ENCODE measurements around the gene CSPG4. TPM values are rescaled to one million over a fixed set of nuclear protein-coding genes. Genes with fewer than 3 reads are reported as not detected.
"Not testable (repeated sequence)": the region's sequence is repeated elsewhere in the genome, so short reads cannot be mapped to it uniquely, and the experiment has no call there.

CSPG4 gene
- total RNA-seq, 1 donor from 2014 or later, result 0.41 TPM

- no peak for TF ChIP-seq CTCF (IDR thresholded peaks at IDR 0.05; ENCODE audit: unreplicated experiment)
- Mint-ChIP-seq H3K4me3 (ENCODE audit: low read depth) (no peak overlapping the region), H3K4me1 (ENCODE audit: low read depth) (peaks cover 3% of the 10 kb centered on the region), H3K27me3 (peaks cover 26% of the 10 kb centered on the region), H3K27ac (no peak overlapping the region), H3K36me3 (ENCODE audit: insufficient read depth) (no peaks in the 10 kb centered on the region), H3K9me3 (ENCODE audit: low read depth) (no peaks in the 10 kb centered on the region)
- no peak for DNase-seq (ENCODE audit: low spot score, unreplicated experiment)
Measured at GRCh38 chr15:75721480-75721922, 8.9 kb upstream of the CSPG4 start.

GRCh38 chr15:75720787-75721479 lies 8.3 kb upstream of the CSPG4 start:
- peak; percentile 42 for TF ChIP-seq CTCF (IDR thresholded peaks at IDR 0.05; ENCODE audit: unreplicated experiment)
- Mint-ChIP-seq H3K36me3 (ENCODE audit: insufficient read depth) (no peaks in the 10 kb centered on the region), H3K4me3 (ENCODE audit: low read depth) (no peak overlapping the region), H3K4me1 (ENCODE audit: low read depth) (peaks cover 3% of the 10 kb centered on the region), H3K27me3 (peaks cover 24% of the 10 kb centered on the region), H3K9me3 (ENCODE audit: low read depth) (no peaks in the 10 kb centered on the region), H3K27ac (no peak overlapping the region)
- no peak for DNase-seq (ENCODE audit: low spot score, unreplicated experiment)

GRCh38 chr15:75720297-75720696 lies 7.6 kb upstream of the CSPG4 start:
- no peak overlapping the region for H3K27ac Mint-ChIP-seq
- DNase-seq (ENCODE audit: low spot score, unreplicated experiment), result no peak
- no peaks in the 10 kb centered on the region for H3K9me3 Mint-ChIP-seq (ENCODE audit: low read depth)
- no peaks in the 10 kb centered on the region for H3K36me3 Mint-ChIP-seq (ENCODE audit: insufficient read depth)
- peaks cover 3% of the 10 kb centered on the region for H3K4me1 Mint-ChIP-seq (ENCODE audit: low read depth)
- no peak for TF ChIP-seq CTCF (IDR thresholded peaks at IDR 0.05; ENCODE audit: unreplicated experiment)
- H3K4me3 Mint-ChIP-seq (ENCODE audit: low read depth), result no peak overlapping the region
- H3K27me3 Mint-ChIP-seq, result peaks cover 24% of the 10 kb centered on the region

- Mint-ChIP-seq H3K4me3 (ENCODE audit: low read depth) (no peak overlapping the region), H3K27me3 (peaks cover 33% of the 10 kb centered on the region)
Measured at GRCh38 chr15:75718328-75718727, 5.7 kb upstream of the CSPG4 start.

GRCh38 chr15:75717001-75717400 lies 4.4 kb upstream of the CSPG4 start:
- H3K27ac Mint-ChIP-seq; H3K4me3 Mint-ChIP-seq (ENCODE audit: low read depth); H3K4me1 Mint-ChIP-seq (ENCODE audit: low read depth); H3K36me3 Mint-ChIP-seq (ENCODE audit: insufficient read depth); H3K9me3 Mint-ChIP-seq (ENCODE audit: low read depth); DNase-seq (ENCODE audit: low spot score, unreplicated experiment): not testable (repeated sequence)
- peaks cover 33% of the 10 kb centered on the region for H3K27me3 Mint-ChIP-seq

More at GRCh38 chr15:75718328-75718727, 5.7 kb upstream of the CSPG4 start:
- no peaks in the 10 kb centered on the region for H3K4me1 Mint-ChIP-seq (ENCODE audit: low read depth)
- no peaks in the 10 kb centered on the region for H3K9me3 Mint-ChIP-seq (ENCODE audit: low read depth)
- no peak overlapping the region for H3K27ac Mint-ChIP-seq
- no peak for DNase-seq (ENCODE audit: low spot score, unreplicated experiment)
- H3K36me3 Mint-ChIP-seq (ENCODE audit: insufficient read depth), result no peaks in the 10 kb centered on the region
- TF ChIP-seq CTCF (IDR thresholded peaks at IDR 0.05; ENCODE audit: unreplicated experiment), result no peak

- H3K27ac Mint-ChIP-seq; H3K9me3 Mint-ChIP-seq (ENCODE audit: low read depth); H3K4me3 Mint-ChIP-seq (ENCODE audit: low read depth); DNase-seq (ENCODE audit: low spot score, unreplicated experiment); H3K4me1 Mint-ChIP-seq (ENCODE audit: low read depth); H3K36me3 Mint-ChIP-seq (ENCODE audit: insufficient read depth): not testable (repeated sequence)
- H3K27me3 Mint-ChIP-seq, result peaks cover 33% of the 10 kb centered on the region
Measured at GRCh38 chr15:75716249-75716950, 3.8 kb upstream of the CSPG4 start.

- not testable (repeated sequence) for H3K36me3 Mint-ChIP-seq (ENCODE audit: insufficient read depth); DNase-seq (ENCODE audit: low spot score, unreplicated experiment); H3K9me3 Mint-ChIP-seq (ENCODE audit: low read depth); H3K4me3 Mint-ChIP-seq (ENCODE audit: low read depth); H3K27ac Mint-ChIP-seq; H3K4me1 Mint-ChIP-seq (ENCODE audit: low read depth)
- H3K27me3 Mint-ChIP-seq, result peaks cover 26% of the 10 kb centered on the region
Measured at GRCh38 chr15:75715312-75715832, 2.7 kb upstream of the CSPG4 start.
